Chondrocyte (in vitro differentiated cells): ENCODE results near the gene TBC1D9B. TPM values are rescaled to one million over a fixed set of nuclear protein-coding genes. Genes with fewer than 3 reads are reported as not detected.

Experiments
- DNase-seq: peaks from one replicate; pipeline ENCODE4 v3.0.0; 2021; ENCODE audit warnings: mixed read lengths, low spot score
- H3K27ac Mint-ChIP-seq: one replicate; pipeline ENCODE4 v1.8.0; 2021; ENCODE audit warnings: mild to moderate bottlenecking, moderate library complexity, mixed read lengths; ENCODE audit not compliant: unreplicated experiment
- H3K27me3 Mint-ChIP-seq: 2 replicates; pipeline ENCODE4 v1.8.0; 2021; ENCODE audit warnings: low read depth, mixed read lengths
- H3K36me3 Mint-ChIP-seq: 2 replicates; pipeline ENCODE4 v1.8.0; 2021; ENCODE audit warnings: low read depth, mixed read lengths
- H3K4me1 Mint-ChIP-seq: 2 replicates; pipeline ENCODE4 v1.8.0; 2021; ENCODE audit warnings: low read depth, mild to moderate bottlenecking, mixed read lengths
- H3K4me3 Mint-ChIP-seq: one replicate; pipeline ENCODE4 v1.8.0; 2021; ENCODE audit warnings: mild to moderate bottlenecking, moderate library complexity, mixed read lengths; ENCODE audit not compliant: unreplicated experiment
- H3K9me3 Mint-ChIP-seq: 2 replicates; pipeline ENCODE4 v1.8.0; 2021; ENCODE audit warnings: low read depth, mixed read lengths
- total RNA-seq: library from RNA; stranded (reverse); gene quantifications from 3 replicates; pipeline ENCODE4 v1.2.1, GENCODE V29; 2021
- TF ChIP-seq, protein P1 (sequence below): fragments of 200-600 bp; sonication (generic); IDR thresholded peaks from 2 replicates; pipeline ENCODE4 v1.5.0; 2021; ENCODE audit warnings: antibody characterized with exemption, mild to moderate bottlenecking, moderate library complexity

Gene TBC1D9B
- total RNA-seq, 1 donor from 2014 or later, result 118 TPM

DNA sequence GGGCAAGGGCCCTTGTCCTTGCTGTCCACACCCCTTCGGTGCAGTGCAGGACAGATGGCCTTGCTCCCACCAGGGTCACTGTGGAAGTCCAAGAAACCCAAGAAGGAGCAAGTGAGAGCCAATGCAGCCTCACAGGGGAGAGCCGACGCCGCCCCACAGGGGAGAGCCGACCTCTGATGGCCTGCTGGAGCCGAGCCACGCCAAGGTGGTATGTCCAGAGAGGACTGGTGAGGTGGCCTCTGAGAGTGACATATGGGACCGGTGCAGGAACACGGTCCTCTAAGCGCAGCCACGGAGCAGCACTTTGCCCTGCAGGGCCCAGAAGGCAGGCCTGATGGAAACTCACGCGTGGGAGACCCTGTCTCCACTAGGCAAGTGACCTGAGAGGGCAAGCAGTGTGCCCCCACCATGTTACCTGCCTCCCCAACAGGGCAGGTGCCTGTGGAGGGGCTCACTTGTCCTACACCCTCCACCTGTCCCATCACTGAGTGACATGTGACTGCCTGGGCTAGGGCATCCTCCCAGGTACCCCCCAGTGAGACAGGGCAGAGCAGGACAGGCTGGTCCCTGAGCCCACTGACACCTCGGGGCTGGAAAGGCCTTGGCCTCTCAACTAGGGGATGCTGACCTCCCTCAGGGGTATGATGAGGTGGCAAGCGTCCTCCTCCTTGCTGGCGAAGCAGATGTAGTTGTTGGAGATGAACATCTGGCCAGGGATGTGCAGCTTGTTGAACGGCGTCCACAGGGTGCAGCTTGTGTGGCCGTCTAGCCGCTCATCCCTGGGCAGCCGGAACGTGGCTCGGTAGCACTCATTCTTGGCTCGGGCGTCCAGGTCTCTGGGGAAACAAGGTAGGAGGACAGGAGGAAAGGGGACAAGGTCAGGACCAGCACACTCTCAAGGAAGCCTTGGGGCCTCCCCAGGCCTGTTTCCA lies 16.7 kb downstream of the TBC1D9B start:
- no peak for DNase-seq
- Mint-ChIP-seq H3K4me1 (no peaks in the 10 kb centered on the region), H3K27ac (no peak overlapping the region), H3K36me3 (peaks cover 45% of the 10 kb centered on the region), H3K27me3 (no peaks in the 10 kb centered on the region), H3K9me3 (peaks cover under 1% of the 10 kb centered on the region), H3K4me3 (no peak overlapping the region)
- TF ChIP-seq, protein P1, sequence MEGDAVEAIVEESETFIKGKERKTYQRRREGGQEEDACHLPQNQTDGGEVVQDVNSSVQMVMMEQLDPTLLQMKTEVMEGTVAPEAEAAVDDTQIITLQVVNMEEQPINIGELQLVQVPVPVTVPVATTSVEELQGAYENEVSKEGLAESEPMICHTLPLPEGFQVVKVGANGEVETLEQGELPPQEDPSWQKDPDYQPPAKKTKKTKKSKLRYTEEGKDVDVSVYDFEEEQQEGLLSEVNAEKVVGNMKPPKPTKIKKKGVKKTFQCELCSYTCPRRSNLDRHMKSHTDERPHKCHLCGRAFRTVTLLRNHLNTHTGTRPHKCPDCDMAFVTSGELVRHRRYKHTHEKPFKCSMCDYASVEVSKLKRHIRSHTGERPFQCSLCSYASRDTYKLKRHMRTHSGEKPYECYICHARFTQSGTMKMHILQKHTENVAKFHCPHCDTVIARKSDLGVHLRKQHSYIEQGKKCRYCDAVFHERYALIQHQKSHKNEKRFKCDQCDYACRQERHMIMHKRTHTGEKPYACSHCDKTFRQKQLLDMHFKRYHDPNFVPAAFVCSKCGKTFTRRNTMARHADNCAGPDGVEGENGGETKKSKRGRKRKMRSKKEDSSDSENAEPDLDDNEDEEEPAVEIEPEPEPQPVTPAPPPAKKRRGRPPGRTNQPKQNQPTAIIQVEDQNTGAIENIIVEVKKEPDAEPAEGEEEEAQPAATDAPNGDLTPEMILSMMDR, result no peak

DNA sequence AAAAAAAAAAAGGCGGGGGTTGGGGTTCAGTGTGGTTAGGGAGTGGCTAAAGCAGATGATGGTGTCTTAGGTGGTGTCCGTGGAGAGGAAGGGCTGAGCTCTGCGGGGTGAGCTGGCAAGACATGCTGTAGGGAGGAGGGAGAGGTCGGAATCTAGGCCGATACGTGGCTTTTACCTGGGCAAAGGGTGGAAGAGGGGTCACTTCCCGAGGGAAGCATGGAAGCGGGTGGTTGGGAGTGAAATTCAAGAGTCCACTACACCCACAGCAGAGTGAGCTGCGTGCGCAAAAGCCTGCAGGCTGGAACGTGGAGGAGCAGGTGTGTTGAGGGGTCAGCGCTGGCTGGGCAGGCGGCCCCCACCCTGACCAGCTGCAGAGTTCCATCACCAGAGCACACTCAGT lies 17.8 kb downstream of the TBC1D9B start:
- Mint-ChIP-seq H3K27ac (no peak overlapping the region), H3K27me3 (no peaks in the 10 kb centered on the region), H3K4me1 (no peaks in the 10 kb centered on the region), H3K36me3 (peaks cover 50% of the 10 kb centered on the region), H3K4me3 (no peak overlapping the region), H3K9me3 (peaks cover 8% of the 10 kb centered on the region)
- TF ChIP-seq, protein P1, result no peak
- no peak for DNase-seq

DNA sequence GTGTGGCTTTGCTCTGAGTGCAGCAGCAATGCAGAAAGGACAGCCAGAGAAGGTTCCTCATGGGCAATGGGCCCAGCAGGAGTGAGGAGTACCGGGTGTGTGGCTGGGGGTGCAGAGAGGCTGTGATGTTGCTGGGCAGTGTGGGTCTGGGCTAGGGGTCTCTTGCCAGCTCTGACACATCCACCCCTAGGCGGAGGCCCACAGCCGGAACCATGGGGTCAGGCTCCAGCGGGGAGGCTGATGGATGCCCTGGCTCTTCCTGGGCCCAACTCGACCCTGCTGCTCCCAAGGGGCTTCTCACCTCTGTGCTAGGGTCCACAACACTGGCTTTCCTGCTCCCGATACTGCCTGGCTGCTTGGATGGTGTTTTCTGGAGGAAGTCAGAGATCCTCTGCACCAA lies 19.9 kb downstream of the TBC1D9B start:
- Mint-ChIP-seq H3K4me1 (no peaks in the 10 kb centered on the region), H3K9me3 (peaks cover 25% of the 10 kb centered on the region), H3K36me3 (peaks cover 60% of the 10 kb centered on the region), H3K27me3 (no peaks in the 10 kb centered on the region), H3K4me3 (no peak overlapping the region), H3K27ac (no peak overlapping the region)
- TF ChIP-seq, protein P1, result no peak
- DNase-seq, result no peak

DNA sequence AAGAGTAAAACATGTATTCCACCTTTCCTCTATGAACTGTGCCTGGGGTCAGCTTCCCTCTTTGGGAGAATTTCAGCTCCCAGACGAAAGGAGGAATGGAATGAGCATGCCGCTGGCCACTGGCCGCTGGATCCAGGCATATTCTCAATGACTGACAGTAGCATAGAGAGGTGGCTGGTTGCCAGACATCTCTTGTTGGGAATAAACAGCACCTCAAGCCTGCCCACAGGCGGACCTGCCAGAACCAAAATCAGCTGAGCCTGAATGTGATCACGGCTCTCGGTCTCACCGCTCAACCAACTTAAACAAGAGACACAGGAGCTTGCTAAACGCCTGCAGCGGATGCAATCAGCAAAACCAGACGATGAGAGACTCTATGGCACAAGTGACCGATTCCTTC lies 20.6 kb downstream of the TBC1D9B start:
- Mint-ChIP-seq H3K4me3 (no peak overlapping the region), H3K36me3 (peaks cover 63% of the 10 kb centered on the region), H3K27ac (no peak overlapping the region), H3K9me3 (peaks cover 27% of the 10 kb centered on the region), H3K27me3 (no peaks in the 10 kb centered on the region), H3K4me1 (no peaks in the 10 kb centered on the region)
- TF ChIP-seq, protein P1, result no peak
- no peak for DNase-seq

DNA sequence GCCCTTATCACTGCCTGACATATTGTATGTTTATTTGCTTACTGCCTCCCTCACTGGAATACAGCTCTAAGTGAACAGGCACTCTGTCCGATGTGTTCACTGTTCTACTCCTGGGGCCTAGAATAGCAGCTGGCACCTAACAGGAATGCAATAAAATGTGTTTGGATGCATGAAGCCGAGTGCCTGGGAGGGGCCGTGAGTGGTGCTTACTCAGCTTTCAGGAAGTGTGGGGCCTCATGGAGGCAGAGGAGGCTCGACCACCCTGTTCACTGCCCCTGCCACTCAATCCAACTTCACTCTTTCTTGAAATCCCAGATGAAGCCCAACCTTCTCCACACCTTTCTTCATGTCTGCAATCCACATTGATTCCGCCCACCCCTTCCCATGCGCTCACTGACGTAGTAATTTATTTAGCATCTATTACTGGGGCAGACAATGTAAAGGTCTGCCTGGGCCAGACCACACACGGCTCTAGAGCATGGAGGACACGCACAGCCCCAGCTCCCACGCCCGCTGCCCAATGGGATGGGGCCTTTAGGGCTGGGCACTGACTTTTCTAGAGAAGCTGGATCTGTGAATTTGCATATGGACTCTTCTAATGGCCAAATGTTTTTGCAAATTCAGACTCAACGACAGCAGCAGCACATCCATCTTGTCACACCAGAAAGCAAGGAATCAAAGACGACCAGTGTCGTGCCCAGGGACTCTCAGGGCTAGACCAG lies 21.3 kb downstream of the TBC1D9B start:
- H3K9me3 Mint-ChIP-seq, result peaks cover 28% of the 10 kb centered on the region
- no peak overlapping the region for H3K4me3 Mint-ChIP-seq
- H3K36me3 Mint-ChIP-seq, result peaks cover 63% of the 10 kb centered on the region
- no peak overlapping the region for H3K27ac Mint-ChIP-seq
- DNase-seq, result no peak
- no peaks in the 10 kb centered on the region for H3K4me1 Mint-ChIP-seq
- H3K27me3 Mint-ChIP-seq, result no peaks in the 10 kb centered on the region
- TF ChIP-seq, protein P1, result no peak
